Hematopoietic multipotent progenitor cell treated with erythropoietin and hydrocortisone succinate and interleukin-3 and kit ligand, for 8 days (in vitro differentiated cells): ENCODE measurements around the gene SLC7A9.
"Not testable (repeated sequence)": the region's sequence is repeated elsewhere in the genome, so short reads cannot be mapped to it uniquely, and the experiment has no call there.

ENCODE experiments used
- DNase-seq: peaks from one replicate; pipeline ENCODE4 v3.0.0-alpha.2; 2015

The SLC7A9 gene

DNA sequence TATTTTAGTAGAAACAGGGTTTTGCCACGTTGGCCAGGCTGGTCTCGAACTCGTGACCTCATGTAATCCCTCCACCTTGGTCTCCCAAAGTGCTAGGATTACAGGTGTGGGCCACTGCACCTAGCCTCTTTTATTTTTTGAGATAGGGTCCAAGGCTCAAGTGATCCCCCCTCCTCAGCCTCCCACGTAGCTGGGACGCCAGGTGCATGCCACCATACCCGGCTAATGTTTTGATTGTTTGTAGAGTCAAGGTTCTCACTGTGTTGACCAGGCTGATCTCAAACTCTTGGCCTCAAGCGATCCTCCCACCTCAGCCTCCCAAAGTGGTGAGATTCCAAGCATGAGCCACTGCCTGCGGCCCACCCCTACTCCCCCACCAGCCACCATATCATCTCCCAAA lies 6.3 kb downstream of the SLC7A9 start:
- DNase-seq, result no peak

DNA sequence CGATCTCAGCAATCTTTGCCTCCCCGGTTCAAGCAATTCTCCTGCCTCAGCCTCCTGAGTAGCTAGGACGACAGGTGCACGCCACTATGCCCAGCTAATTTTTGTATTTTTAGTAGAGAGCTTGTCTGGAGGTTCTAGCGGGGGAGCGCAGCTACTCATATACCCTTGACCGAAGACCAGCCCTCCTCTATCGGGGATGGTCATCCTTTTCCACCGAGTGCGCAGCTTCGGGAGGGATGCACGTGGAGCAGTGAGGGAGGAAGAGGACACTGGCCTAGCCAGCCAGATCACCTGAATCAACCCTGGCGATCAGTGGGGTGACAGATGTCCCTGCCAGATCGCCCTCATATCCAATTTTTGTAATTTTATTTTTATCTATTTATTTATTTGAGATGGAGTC lies 6.8 kb downstream of the SLC7A9 start:
- DNase-seq, result no peak

DNA sequence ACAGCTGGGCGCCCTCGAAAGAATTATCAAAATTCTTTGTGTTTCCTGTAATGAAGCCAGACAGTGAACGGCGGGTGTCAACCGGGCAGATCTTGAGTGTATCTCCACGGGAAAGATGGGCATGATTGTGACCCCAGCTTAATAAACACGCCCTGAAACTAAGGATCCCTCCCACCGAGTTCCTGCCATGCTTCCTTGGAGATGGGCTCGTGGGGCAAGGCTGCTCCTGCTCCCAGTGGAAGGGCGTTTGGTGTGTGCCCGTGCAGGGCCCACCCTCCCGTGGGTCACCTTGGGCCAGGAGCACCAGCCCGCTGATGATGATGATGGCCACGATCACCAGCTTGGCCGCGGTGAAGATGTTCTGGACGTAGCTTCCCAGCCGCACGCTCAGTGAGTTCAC lies 7.4 kb downstream of the SLC7A9 start:
- no peak for DNase-seq

DNA sequence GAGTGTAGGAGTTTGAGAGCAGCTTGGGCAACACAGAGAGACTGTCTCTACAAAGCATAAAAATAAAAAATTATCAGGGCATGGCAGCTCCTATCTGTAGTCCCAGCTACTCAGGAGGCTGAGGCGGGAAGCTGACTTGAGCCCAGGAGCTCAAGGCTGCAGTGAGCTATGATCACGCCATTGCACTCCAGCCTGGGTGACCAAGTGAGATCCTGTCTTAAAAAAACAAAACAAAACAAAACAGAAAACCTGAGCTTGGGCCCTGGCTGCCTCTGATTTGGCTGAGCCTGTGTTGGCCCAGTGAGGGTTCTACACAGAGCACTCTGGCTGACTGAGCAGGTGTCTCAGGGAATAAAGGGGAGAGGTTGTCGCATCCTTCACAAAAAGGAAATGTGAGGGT lies 8.0 kb downstream of the SLC7A9 start:
- DNase-seq, result no peak

DNA sequence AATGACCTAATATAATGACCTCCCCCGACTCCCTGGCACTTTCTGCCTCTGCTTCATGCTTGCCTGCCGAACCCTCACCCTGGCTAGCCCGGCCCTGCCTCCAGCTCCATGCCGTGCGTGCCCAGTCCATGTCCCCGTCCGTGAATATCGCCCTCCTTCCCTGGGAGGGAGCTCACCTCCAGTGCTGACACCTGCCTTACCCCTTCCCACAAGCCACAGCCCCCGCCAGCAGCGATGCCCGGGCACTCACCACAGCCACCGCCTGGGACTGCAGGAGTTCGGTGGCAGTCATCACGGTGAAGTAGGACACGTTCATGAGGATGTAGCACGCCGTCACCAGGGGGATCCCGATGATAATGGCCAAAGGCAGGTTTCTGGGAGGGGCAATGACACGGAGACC lies 10.0 kb downstream of the SLC7A9 start:
- no peak for DNase-seq

DNA sequence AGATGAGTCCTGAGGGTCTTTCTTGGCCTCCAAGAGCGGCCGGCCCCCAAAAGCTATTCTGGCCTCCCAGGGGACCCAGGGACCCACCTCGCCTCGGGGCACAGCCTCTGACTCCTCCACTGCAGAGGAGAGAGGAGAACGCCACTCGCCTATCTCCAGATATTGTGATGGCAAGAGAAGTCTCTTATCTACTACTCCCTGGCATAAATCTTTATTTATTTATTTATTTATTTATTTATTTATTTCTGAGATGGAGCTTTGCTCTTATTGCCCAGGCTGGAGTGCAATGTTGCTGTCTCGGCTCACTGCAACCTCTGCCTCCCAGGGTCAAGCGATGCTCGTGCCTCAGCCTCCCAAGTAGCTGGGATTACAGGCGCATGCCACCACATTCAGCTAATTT lies 11.0 kb downstream of the SLC7A9 start:
- DNase-seq, result no peak

DNA sequence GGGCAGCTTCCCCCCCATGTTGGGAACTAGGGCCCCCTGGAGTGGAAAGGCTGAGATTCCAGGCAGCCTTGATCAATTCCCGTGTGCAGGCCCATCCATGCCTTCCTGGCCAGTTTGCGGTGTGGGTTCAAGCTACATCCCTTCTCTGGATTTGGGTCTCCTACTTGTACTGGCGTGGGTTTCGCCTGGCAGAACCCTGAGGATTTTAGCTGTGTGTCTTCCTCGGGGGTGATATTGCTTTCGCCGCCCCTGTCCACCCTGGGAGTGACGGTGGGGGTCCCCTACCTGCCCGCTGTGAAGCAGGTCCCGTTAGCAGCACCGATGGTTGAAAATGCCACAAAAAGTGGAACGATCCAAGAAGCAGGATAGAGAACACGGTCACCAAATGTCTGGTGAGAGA lies 11.4 kb downstream of the SLC7A9 start:
- DNase-seq, result no peak

DNA sequence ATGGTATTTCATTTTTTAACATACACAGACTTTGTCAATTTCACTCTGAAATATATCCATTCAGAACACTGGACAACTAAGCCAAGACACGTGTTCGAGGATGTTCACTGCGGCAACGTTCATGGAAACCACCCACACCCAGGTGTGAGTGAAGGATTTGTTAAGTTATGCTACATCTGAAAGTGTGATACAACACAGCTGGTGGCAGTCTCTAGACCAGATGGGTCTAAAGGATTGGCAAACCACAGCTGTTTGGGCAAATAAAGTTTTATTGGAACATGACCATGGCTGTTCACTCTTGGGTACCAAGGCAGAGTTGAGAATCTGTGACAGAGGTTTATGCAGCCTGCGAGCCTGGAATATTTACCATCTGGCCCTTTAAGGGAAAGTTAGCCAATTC lies 12.0 kb downstream of the SLC7A9 start:
- no peak for DNase-seq

DNA sequence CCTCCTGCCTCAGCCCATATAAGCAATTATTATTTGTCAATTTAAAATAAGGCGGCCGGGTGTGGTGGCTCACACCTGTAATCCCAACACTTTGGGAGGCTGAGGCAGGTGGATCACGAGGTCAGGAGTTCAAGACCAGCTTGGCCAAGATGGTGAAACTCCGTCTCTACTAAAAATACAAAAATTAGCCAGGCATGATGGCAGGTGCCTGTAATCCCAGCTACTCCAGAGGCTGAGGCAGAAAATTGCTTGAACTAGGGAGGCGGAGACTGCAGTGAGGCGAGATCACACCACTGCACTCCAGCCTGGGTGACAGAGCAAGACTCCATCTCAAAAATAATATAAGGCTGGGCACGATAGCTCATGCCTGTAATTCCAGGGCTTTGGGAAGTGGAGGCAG lies 12.7 kb downstream of the SLC7A9 start:
- not testable (repeated sequence) for DNase-seq

DNA sequence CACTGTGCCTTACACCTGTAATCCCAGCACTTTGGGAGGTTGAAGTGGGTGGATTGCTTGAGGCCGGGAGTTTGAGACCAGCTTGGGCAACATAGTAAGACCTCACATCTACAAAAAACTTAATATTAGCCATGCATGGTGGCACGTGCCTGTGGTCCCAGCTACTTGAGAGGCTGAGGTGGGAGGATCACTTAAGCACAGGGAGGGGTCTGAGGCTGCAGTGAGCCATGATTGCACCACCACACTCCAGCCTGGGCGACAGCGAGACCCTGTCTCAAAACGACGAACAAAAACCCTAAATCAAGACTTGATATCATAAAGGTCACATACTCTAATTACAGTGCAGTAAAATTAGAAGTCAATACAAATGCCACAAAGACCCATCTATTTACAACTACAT lies 17.4 kb downstream of the SLC7A9 start:
- DNase-seq, result no peak

DNA sequence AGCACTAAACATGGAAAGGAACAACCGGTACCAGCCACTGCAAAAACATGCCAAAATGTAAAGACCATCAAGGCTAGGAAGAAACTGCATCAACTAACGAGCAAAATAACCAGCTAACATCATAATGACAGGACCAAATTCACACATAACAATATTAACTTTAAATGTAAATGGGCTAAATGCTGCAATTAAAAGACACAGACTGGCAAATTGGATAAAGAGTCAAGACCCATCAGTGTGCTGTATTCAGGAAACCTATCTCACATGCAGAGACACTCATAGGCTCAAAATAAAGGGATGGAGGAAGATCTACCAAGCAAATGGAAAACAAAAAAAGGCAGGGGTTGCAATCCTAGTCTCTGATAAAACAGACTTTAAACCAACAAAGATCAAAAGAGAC lies 21.5 kb downstream of the SLC7A9 start:
- DNase-seq, result not testable (repeated sequence)

DNA sequence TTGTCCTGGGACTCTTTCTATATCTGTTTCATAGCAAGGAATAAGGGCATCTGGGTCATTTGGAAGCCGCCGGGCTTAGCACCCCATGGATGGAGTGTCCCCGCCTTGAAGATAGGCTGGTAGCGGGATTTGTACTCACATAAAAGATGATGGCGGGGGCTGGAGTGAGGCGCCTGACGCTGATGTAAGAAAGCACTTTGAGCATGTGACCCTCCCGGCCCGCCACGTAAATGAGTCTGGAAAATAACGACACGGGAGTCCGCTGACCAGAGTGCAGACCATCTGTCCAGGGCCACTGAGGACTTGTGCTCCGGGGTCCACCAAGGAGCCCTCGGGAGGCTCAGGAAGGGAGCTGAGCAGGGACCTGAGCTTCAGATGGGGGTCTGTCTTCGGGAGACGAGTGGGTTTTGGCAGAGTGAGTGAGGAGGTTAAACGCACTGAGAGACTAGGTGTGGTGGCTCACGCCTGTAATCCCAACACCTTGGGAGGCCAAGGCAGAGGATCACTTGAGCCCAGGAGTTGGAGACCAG lies 25.8 kb downstream of the SLC7A9 start:
- no peak for DNase-seq

DNA sequence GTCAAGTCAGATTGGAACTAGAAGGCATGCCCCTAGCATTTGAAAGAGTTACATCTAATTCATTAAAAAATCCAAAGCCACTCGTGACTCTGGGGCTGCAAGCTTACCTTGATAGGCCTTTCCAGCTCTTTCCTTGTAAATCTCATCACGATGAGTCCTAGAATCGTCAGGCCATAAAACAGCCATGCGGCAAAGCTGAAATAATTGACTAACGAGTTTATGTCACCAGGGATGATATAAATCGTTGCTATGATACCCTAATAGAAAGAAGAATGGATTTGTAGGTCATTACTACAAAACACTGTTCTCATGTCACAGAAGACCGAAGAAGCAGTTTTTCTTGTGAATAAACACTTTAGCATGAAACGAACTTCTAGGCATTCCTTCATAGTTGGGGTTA lies 27.5 kb downstream of the SLC7A9 start:
- no peak for DNase-seq

DNA sequence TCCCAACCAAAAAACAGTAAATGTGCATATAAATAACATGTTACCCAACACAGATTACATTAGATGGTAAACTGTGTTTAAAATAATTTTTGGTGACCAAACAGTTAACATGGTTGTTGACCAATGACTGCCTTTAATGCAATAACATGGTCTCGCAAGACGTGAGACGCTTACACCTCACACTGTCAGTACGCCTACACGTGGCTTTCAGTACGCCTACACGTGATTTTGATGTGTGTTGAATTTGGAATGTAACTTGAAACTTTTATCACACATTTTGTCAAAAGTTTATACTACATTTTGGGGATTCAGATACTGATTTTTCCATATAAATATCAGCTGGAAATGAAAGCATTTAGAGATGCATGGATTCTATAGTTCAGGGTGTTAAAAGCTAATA lies 32.0 kb downstream of the SLC7A9 start:
- no peak for DNase-seq

DNA sequence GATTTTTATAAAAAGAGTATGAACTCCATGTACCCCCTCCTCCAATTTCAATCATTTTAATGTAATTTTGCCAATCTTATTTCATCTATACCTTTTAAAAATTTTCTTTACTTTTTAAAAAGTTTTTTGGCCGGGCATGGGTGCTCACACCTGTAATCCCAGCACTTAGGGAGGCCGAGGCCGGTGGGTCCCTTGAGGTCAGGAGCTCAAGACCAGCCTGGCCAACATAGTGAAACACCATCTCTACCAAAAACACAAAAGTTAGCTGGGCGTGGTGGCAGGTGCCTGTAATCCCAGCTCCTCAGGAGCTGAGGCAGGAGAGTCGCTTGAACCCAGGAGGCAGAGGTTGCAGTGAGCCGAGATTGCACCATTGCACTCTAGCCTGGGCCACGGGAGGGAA lies 36.2 kb downstream of the SLC7A9 start:
- DNase-seq, result not testable (repeated sequence)

DNA sequence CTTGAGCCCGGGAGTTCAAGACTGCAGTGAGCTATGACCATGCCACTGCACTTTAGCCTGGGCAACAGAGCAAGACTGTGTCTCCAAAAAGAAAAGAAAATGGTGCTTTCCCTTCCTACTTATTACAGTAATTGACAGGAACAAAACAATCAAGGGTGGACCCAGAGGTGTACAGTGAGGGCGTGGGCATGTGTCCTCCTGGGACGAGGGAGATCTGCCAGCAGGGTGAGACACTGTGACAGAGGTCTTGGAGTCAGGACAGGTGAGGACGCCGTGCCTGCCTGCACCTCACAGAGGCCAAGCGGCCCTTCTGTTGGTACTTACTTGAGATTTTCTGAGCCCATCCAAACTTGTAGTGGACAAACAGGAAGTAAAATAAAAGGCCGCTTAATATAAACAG lies 36.7 kb downstream of the SLC7A9 start:
- DNase-seq, result not testable (repeated sequence)

DNA sequence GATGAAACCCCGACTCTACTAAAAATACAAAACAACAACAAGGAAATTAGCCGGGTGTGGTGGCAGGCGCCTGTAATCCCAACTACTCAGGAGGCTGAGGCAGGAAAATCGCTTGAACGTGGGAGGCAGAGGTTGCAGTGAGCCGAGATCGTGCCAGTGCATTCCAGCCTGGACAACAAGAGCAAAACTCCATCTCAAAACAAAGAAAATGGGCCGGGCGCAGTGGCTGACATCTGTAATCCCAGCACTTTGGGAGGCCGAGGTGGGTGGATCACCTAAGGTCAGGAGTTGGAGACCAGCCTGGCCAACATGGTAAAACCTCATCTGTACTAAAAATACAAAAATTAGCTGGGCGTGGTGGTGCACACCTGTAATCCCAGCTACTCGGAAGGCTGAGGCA lies 37.5 kb downstream of the SLC7A9 start:
- DNase-seq, result not testable (repeated sequence)

DNA sequence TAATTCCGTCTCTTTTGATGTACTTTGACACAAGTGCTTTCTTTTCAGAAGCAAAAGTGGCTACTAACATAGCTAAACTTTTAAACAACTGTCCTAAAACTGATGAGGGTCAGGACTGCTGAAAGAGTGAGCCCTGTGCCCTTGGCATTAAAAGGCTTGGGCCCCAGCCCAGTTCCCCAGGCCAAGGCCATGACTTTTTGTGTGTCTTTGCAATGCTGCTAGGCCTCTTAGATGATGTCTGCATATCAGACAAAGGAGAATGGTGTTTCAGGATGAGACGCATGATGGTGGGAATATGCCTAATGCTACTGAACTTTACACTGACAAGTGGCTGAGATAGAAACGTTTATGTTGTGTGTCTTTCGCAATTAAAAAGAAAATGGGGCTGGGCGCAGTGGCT lies 38.0 kb downstream of the SLC7A9 start:
- no peak for DNase-seq

DNA sequence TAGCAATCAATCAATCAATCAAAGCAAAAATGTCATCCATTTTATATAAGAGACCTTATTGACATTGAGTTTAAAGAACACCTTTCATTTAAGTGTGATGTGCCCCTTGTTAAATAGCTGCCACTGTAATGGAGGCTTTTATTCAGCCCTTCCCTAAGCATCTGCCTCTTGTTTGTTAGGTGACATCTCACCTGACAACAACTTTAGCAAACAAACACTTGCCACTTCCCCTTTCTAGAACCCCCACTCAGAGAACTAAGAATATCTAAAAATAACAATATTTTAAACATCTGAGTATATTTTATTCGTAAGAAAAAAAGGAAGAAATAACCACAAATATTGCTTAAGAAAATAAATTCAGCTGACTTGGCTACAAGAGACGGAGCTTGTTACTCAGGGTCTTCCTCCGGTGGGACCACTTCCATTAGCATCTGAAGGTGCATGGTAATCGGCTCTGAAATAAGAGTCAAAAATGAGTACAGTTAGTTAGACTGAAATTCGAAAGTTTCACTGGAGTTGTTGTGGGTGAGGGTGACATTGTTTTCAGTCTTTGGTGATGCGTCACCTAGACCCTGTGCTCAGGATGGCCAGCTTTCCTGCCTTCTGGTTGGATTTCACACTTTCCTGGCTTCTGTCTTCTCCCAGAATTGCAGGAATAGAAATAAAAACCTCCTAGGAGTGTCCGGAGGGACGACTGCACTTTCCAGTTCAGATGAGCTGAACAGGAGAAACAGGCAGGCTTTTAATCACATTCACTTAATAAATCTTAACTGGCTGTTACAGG lies 39.1 kb downstream of the SLC7A9 start:
- DNase-seq, result no peak

DNA sequence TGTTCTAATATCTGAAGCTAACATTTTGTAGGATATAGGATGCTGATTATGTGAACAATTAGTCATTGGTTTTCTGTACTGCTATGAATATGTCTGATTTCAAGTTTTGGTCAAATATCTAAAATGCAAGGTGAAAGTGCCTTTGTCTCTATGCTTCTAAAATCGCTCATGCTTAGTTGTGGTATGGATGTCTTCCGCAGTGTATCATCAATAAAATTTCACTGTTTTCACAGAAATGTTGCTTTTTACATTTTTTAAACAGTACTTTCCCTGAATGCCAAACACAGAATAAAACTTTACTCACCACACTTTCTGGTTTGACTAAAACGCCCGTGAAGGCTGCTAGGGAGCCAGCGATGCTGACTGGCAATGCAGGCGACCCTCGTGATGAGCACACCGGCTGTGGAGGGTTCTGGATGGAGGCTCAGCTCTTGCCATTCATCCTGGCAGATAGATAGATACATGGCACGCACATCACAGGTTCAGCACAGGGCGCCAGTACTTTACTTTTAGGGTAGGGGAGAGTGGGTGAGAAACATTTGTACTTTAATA lies 40.1 kb downstream of the SLC7A9 start:
- DNase-seq, result no peak

DNA sequence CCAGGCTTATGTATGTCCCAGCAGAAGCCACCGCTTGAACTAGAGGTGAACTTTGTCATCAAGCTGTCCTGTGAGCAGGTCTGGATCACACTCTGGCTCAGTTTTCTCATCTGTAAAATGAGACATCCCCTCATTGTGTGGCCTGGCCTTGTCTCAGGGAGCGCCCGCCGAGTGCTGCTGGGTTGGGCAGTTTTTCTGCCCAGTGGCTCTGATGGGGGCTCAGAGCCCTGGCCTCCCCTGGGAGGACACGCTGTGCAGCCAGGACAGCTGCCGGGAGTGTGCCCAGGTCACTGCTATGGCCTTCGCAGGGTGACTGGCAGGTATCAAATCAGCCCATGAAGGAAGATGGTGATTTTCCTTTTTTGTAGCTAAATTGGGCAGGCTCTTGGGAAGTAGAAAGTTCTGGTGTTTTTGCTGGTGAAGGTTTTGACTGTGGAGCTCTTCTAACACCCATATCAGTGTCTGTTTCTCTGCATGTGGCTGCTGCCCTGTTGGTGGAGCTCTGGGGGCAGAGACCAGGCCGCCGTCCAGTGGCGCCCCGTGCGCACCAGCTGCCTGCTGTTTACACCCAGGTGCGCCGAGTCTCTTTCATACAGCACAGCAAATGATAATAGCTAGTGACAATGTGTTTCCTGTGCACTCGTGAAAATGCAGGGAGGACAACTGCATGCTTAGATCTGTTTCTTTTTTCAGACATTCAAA lies 40.8 kb downstream of the SLC7A9 start:
- no peak for DNase-seq

DNA sequence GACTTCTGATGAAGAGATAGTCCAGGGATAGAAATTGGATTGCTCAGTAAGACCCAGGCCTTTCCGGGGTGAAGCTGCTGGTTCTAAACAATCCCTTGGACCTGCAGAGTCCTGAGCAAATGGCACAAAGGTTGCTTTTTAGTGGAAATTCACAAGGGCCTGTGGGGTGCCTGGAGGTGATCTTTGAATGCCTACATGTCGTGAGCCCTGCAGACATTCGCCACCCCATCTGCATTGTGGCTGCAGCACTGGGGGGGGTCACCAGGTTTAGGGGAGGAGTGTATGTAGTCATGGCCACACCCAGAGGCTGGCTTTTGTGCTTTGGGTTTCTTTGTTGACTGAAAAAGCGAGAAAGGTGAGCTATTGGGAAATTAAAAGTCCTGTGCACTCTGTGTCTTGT lies 41.4 kb downstream of the SLC7A9 start:
- DNase-seq, result no peak

DNA sequence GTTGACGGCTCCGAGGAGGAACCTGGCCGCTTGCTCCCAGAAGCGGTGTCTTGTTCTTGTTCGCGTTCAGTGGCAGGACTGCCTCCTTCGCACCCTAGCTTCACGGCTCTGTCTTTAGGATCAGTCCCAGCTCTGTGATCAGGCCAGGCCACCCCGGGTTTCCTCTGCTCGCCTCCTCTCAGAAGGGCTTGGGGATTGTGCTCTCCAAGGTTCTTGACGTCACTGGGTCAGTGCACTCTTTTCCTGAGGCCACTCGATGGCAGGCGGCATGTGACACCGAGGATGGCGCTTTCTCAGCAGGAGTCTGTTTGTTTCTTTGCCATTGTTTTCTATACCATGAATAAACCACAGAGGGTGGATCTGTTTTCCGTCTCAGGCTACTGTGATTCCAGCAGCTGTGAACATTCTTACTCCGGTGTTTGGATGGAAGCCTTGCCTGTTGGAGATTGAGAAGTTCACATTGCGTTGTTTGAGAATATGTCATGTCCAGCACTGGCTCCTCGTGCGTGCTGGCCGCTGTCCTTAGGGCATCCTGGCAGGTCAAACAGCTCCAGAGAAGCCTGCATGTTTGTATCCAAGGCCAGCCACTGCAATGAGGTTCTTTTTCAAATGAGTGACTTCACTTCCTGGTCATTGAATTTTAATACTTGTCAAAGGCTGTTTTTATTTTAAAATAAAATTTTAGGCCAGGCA lies 44.5 kb downstream of the SLC7A9 start:
- DNase-seq, result no peak
